NCI-H510A treated with DMSO at 0.1 percent for 48 hours (cell line): ENCODE measurements around the gene KLB.
"Not testable (repeated sequence)": the region's sequence is repeated elsewhere in the genome, so short reads cannot be mapped to it uniquely, and the experiment has no call there.

Source experiments
- DNase-seq: peaks from one replicate; lab custom pipeline; 2025; lab: John Stamatoyannopoulos, UW

The KLB gene

GRCh38 chr4:39406763-39407583, at the start of gene KLB:
TSS of gene KLB (plus strand) at chr4:39406930. CDS start at chr4:39406950, 20 bp downstream.
- no peak for DNase-seq

GRCh38 chr4:39357002-39357401, 49.7 kb upstream of the KLB start:
- no peak for DNase-seq

GRCh38 chr4:39360611-39361010, 46.1 kb upstream of the KLB start:
- not testable (repeated sequence) for DNase-seq

GRCh38 chr4:39362827-39363226, 43.9 kb upstream of the KLB start:
- DNase-seq = no peak

- no peak for DNase-seq
These were observed 42.8 kb upstream of the KLB start for GRCh38 chr4:39363773-39364393.

- no peak for DNase-seq
These were observed 41.4 kb upstream of the KLB start for GRCh38 chr4:39365360-39365759.

GRCh38 chr4:39365830-39366771, 40.6 kb upstream of the KLB start, which contains the start of gene RFC1:
TSS of gene RFC1 (minus strand) at chr4:39366362. CDS start at chr4:39366241, 121 bp downstream.
- DNase-seq = peak; percentile 77

GRCh38 chr4:39367166-39367565, 39.6 kb upstream of the KLB start:
- DNase-seq = no peak

- no peak for DNase-seq
These were observed 37.4 kb upstream of the KLB start for GRCh38 chr4:39369301-39369700.

GRCh38 chr4:39371209-39371608, 35.5 kb upstream of the KLB start:
- DNase-seq = not testable (repeated sequence)

- no peak for DNase-seq
These were observed 31.3 kb upstream of the KLB start for GRCh38 chr4:39375478-39375877.

- DNase-seq = no peak
These were observed 23.0 kb upstream of the KLB start for GRCh38 chr4:39383690-39384089.

GRCh38 chr4:39384563-39384962, 22.2 kb upstream of the KLB start:
- no peak for DNase-seq

- DNase-seq = no peak
These were observed 16.1 kb upstream of the KLB start for GRCh38 chr4:39390603-39391002.

GRCh38 chr4:39394706-39395105, 12.0 kb upstream of the KLB start:
- DNase-seq = no peak

- DNase-seq = not testable (repeated sequence)
These were observed 5.1 kb upstream of the KLB start for GRCh38 chr4:39401640-39402039.

GRCh38 chr4:39407584-39407885, 805 bp downstream of the KLB start:
- DNase-seq = no peak

GRCh38 chr4:39410415-39410814, 3.7 kb downstream of the KLB start:
- DNase-seq = no peak

- DNase-seq = not testable (repeated sequence)
These were observed 4.8 kb downstream of the KLB start for GRCh38 chr4:39411561-39411960.

GRCh38 chr4:39415678-39416283, 9.1 kb downstream of the KLB start:
- DNase-seq = no peak

- DNase-seq = no peak
These were observed 15.5 kb downstream of the KLB start for GRCh38 chr4:39422247-39422646.

- not testable (repeated sequence) for DNase-seq
These were observed 18.6 kb downstream of the KLB start for GRCh38 chr4:39425297-39425696.
